Measurements from ENCODE around the gene KLRF2.

Gene KLRF2

GRCh38 chr12:9856151-9856550 is 25.1 kb upstream of the KLRF2 start:
- Histone ChIP-seq H2AFZ (ENCODE audit: low read depth, low read length, severe bottlenecking) (no peak overlapping the region), H3K4me3 (ENCODE audit: insufficient read depth, low read length, poor library complexity, severe bottlenecking) (no peak overlapping the region), H3K4me2 (ENCODE audit: low read depth, low read length, poor library complexity, severe bottlenecking) (no peak overlapping the region), H3K9me3 (ENCODE audit: insufficient read depth, low read length) (no peaks in the 10 kb centered on the region), H3K9me2 (replicated peaks; ENCODE audit: insufficient read depth, low read length) (no peaks in the 10 kb centered on the region), H3K27ac (ENCODE audit: low read depth, low read length) (no peak overlapping the region), H3K27me3 (ENCODE audit: low read length) (no peaks in the 10 kb centered on the region), H3F3A (ENCODE audit: insufficient read depth) (no peaks in the 10 kb centered on the region), H3K79me2 (ENCODE audit: insufficient read depth, low read length) (no peaks in the 10 kb centered on the region), H3K9ac (ENCODE audit: low read length) (no peak overlapping the region), H3K36me3 (ENCODE audit: low read length) (no peaks in the 10 kb centered on the region), H4K20me1 (ENCODE audit: low read depth, low read length) (no peaks in the 10 kb centered on the region)
- TF ChIP-seq CTCF (IDR thresholded peaks at IDR 0.05; ENCODE audit: insufficient read depth, low read length, poor library complexity, severe bottlenecking) (no peak), EZH2phosphoT487 (conservative IDR thresholded peaks at IDR 0.05; ENCODE audit: low read length) (no peak)

- no peak overlapping the region for H3K9ac ChIP-seq (ENCODE audit: low read length)
- no peak overlapping the region for H3K27ac ChIP-seq (ENCODE audit: low read depth, low read length)
- H3F3A ChIP-seq (ENCODE audit: insufficient read depth), result no peaks in the 10 kb centered on the region
- H3K79me2 ChIP-seq (ENCODE audit: insufficient read depth, low read length), result no peaks in the 10 kb centered on the region
- no peak overlapping the region for H3K4me2 ChIP-seq (ENCODE audit: low read depth, low read length, poor library complexity, severe bottlenecking)
- no peaks in the 10 kb centered on the region for H3K36me3 ChIP-seq (ENCODE audit: low read length)
- H3K27me3 ChIP-seq (ENCODE audit: low read length), result no peaks in the 10 kb centered on the region
- no peaks in the 10 kb centered on the region for H4K20me1 ChIP-seq (ENCODE audit: low read depth, low read length)
- no peak overlapping the region for H3K4me3 ChIP-seq (ENCODE audit: insufficient read depth, low read length, poor library complexity, severe bottlenecking)
- no peak overlapping the region for H2AFZ ChIP-seq (ENCODE audit: low read depth, low read length, severe bottlenecking)
- H3K9me3 ChIP-seq (ENCODE audit: insufficient read depth, low read length), result no peaks in the 10 kb centered on the region
- H3K9me2 ChIP-seq (replicated peaks; ENCODE audit: insufficient read depth, low read length), result no peaks in the 10 kb centered on the region
- no peak for TF ChIP-seq CTCF (IDR thresholded peaks at IDR 0.05; ENCODE audit: insufficient read depth, low read length, poor library complexity, severe bottlenecking)
- no peak for TF ChIP-seq EZH2phosphoT487 (conservative IDR thresholded peaks at IDR 0.05; ENCODE audit: low read length)
Measured at GRCh38 chr12:9856894-9857293, 24.4 kb upstream of the KLRF2 start.

- Histone ChIP-seq H3K9ac (ENCODE audit: low read length) (no peak overlapping the region), H3K79me2 (ENCODE audit: insufficient read depth, low read length) (no peaks in the 10 kb centered on the region), H3K27me3 (ENCODE audit: low read length) (no peaks in the 10 kb centered on the region)
Measured at GRCh38 chr12:9858135-9858534, 23.2 kb upstream of the KLRF2 start.

More at GRCh38 chr12:9858135-9858534, 23.2 kb upstream of the KLRF2 start:
- Histone ChIP-seq H3K9me2 (replicated peaks; ENCODE audit: insufficient read depth, low read length) (no peaks in the 10 kb centered on the region), H3K4me3 (ENCODE audit: insufficient read depth, low read length, poor library complexity, severe bottlenecking) (no peak overlapping the region), H3K4me2 (ENCODE audit: low read depth, low read length, poor library complexity, severe bottlenecking) (no peak overlapping the region), H3K36me3 (ENCODE audit: low read length) (no peaks in the 10 kb centered on the region), H4K20me1 (ENCODE audit: low read depth, low read length) (no peaks in the 10 kb centered on the region), H3K27ac (ENCODE audit: low read depth, low read length) (no peak overlapping the region), H3F3A (ENCODE audit: insufficient read depth) (no peaks in the 10 kb centered on the region), H2AFZ (ENCODE audit: low read depth, low read length, severe bottlenecking) (no peak overlapping the region), H3K9me3 (ENCODE audit: insufficient read depth, low read length) (no peaks in the 10 kb centered on the region)
- TF ChIP-seq CTCF (IDR thresholded peaks at IDR 0.05; ENCODE audit: insufficient read depth, low read length, poor library complexity, severe bottlenecking), result no peak
- no peak for TF ChIP-seq EZH2phosphoT487 (conservative IDR thresholded peaks at IDR 0.05; ENCODE audit: low read length)
